H1 (cell line): ENCODE measurements around the gene SERPINA12.

Experiments used
- BACH1 ChIP-seq: IDR thresholded peaks from 2 replicates; pipeline ENCODE4 v1.6.1; 2012; ENCODE audit warnings: low read length, improper control_type of control experiment
- JUND ChIP-seq: IDR thresholded peaks from 2 replicates; pipeline ENCODE4 v1.6.1; 2011; ENCODE audit warnings: mild to moderate bottlenecking, improper control_type of control experiment, low read length
- TF ChIP-seq, protein P1 (sequence below): IDR thresholded peaks from 2 replicates; pipeline ENCODE4 v1.6.1; 2011; ENCODE audit warnings: low read length, improper control_type of control experiment
- TF ChIP-seq, protein P2 (sequence below), 3 experiments: IDR thresholded peaks; 1 replicate in 2 of 3; 2 replicates in 1 of 3; pipeline versions ENCODE4 v1.5.1 to v1.6.1; 2011; ENCODE audit warnings: low read length in 3 of 3, mild to moderate bottlenecking in 3 of 3, inconsistent platforms in 2 of 3, low read depth in 1 of 3, moderate library complexity in 1 of 3; ENCODE audit not compliant: insufficient read depth in 1 of 3; ENCODE audit errors: control extremely low read depth in 1 of 3

DNA sequence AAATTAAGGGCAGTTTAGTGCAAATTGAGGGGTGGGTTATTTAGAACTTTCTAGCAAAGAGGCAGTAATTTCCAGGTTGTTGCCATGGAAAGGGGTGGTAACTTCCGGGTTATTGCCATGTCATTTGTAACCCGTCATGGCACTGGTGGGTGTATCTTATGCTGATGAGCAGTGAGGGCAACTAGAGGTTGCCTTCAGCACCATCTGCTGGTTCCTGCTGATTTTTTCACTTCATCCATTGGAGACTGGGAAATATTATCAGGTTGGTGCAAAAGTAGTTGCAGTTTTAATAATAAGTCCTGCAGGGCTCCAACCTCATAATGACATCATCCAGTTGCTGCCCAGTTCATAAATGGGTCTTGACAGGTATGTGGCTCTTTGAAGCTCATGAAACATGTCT is 27.6 kb upstream of the SERPINA12 start:
- TF ChIP-seq BACH1 = no peak
- TF ChIP-seq, protein P1, sequence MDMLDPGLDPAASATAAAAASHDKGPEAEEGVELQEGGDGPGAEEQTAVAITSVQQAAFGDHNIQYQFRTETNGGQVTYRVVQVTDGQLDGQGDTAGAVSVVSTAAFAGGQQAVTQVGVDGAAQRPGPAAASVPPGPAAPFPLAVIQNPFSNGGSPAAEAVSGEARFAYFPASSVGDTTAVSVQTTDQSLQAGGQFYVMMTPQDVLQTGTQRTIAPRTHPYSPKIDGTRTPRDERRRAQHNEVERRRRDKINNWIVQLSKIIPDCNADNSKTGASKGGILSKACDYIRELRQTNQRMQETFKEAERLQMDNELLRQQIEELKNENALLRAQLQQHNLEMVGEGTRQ = no peak
- TF ChIP-seq, protein P2, sequence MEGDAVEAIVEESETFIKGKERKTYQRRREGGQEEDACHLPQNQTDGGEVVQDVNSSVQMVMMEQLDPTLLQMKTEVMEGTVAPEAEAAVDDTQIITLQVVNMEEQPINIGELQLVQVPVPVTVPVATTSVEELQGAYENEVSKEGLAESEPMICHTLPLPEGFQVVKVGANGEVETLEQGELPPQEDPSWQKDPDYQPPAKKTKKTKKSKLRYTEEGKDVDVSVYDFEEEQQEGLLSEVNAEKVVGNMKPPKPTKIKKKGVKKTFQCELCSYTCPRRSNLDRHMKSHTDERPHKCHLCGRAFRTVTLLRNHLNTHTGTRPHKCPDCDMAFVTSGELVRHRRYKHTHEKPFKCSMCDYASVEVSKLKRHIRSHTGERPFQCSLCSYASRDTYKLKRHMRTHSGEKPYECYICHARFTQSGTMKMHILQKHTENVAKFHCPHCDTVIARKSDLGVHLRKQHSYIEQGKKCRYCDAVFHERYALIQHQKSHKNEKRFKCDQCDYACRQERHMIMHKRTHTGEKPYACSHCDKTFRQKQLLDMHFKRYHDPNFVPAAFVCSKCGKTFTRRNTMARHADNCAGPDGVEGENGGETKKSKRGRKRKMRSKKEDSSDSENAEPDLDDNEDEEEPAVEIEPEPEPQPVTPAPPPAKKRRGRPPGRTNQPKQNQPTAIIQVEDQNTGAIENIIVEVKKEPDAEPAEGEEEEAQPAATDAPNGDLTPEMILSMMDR (IDR thresholded peaks at IDR 0.05; ENCODE audit: control extremely low read depth in 1 of 3, insufficient read depth in 1 of 3, low read depth in 1 of 3, low read length in 3 of 3) = peak in 2 of 3 experiments; percentile 33 to 50; a peak in 3 of 4 replicates
- no peak for TF ChIP-seq JUND
